Cardiac fibroblast (primary cell): ENCODE results near the gene ZNF227.
"Not testable (repeated sequence)": the region's sequence is repeated elsewhere in the genome, so short reads cannot be mapped to it uniquely, and the experiment has no call there.

ENCODE experiments used
- DNase-seq, 2 donors: peaks; one replicate each; pipeline versions ENCODE4 v3.0.0 to v3.0.0-alpha.2; 2010; ENCODE audit warnings: low read depth in 2 of 2
- H3K4me3 ChIP-seq, 2 donors: replicated peaks in 1 of 2; 1 replicate in 1 of 2; 2 replicates in 1 of 2; pipeline ENCODE4 v1.5.1; 2011; ENCODE audit warnings: low read depth in 2 of 2, low read length in 2 of 2, mild to moderate bottlenecking in 2 of 2, moderate library complexity in 1 of 2
- TF ChIP-seq, protein P1 (sequence below): IDR thresholded peaks from one replicate; pipeline ENCODE4 v1.5.1; 2011; ENCODE audit warnings: low read depth, mild to moderate bottlenecking, low read length, inconsistent platforms

Gene ZNF227

DNA sequence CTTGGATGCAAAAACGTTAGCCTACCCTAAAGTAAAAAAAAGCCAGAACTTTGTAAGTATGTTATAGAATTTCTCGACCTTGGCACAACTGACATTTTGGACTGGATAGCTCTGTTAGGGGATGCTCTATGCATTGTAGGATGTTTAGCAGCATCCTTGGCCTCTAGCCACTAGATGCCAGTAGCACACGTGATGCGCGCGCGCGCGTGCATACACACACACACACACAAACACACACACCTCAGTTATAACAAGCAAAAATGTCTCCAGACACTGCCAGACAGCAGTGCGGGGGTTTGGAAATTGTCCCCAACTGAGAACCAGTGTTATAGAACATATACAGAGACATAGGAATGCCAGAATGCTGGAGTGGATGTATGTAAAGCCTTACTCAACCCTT, 30.2 kb upstream of the ZNF227 start:
- no peak overlapping the region for H3K4me3 ChIP-seq
- DNase-seq: no peak
- TF ChIP-seq, protein P1, sequence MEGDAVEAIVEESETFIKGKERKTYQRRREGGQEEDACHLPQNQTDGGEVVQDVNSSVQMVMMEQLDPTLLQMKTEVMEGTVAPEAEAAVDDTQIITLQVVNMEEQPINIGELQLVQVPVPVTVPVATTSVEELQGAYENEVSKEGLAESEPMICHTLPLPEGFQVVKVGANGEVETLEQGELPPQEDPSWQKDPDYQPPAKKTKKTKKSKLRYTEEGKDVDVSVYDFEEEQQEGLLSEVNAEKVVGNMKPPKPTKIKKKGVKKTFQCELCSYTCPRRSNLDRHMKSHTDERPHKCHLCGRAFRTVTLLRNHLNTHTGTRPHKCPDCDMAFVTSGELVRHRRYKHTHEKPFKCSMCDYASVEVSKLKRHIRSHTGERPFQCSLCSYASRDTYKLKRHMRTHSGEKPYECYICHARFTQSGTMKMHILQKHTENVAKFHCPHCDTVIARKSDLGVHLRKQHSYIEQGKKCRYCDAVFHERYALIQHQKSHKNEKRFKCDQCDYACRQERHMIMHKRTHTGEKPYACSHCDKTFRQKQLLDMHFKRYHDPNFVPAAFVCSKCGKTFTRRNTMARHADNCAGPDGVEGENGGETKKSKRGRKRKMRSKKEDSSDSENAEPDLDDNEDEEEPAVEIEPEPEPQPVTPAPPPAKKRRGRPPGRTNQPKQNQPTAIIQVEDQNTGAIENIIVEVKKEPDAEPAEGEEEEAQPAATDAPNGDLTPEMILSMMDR: no peak

DNA sequence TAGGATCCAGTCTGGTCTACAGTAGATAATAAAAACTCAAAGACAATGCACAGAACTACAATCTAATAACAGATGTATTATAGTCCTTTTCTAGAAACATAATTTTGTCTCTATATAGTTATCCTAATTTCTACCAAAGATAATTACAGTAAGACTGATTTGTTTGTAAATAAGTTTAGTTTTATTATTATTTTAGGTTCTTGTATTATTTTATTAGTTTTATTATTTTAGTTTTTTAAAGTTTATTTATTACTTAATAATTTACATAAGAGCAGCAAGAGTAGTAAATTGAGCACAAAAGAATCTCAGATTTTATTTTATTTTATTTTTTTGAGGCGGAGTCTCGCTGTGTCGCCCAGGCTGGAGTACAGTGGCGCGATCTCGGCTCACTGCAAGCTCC, 22.3 kb upstream of the ZNF227 start:
- TF ChIP-seq, protein P1: no peak
- no peak for DNase-seq
- H3K4me3 ChIP-seq: no peak overlapping the region

GRCh38 chr19:44192127-44192526, 20.2 kb upstream of the ZNF227 start:
- TF ChIP-seq, protein P1: no peak

GRCh38 chr19:44196772-44197171, 15.6 kb upstream of the ZNF227 start:
- DNase-seq: no peak
- H3K4me3 ChIP-seq: no peak overlapping the region
- TF ChIP-seq, protein P1: no peak

More at GRCh38 chr19:44192127-44192526, 20.2 kb upstream of the ZNF227 start:
- H3K4me3 ChIP-seq: no peak overlapping the region
- no peak for DNase-seq

DNA sequence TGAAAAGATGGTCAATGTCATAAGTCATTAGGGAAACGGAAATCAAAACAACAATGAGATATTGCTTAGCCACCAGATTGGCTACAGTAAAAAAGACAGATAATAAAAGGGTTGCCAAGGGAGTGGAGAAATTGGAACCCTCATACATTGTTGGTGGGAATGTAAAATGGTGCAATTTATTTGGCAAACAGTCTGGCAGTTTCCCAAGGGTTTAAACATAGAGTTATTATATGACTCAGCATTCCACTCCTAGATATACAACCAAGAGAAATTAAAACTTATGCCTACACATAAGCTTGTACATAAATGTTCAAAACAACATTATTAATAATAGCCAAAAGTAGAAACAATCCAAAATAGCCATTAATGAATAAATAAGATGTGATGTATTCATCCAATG, 9.9 kb upstream of the ZNF227 start:
- no peak overlapping the region for H3K4me3 ChIP-seq
- TF ChIP-seq, protein P1: no peak
- peak; percentile 79 to 84 for DNase-seq

DNA sequence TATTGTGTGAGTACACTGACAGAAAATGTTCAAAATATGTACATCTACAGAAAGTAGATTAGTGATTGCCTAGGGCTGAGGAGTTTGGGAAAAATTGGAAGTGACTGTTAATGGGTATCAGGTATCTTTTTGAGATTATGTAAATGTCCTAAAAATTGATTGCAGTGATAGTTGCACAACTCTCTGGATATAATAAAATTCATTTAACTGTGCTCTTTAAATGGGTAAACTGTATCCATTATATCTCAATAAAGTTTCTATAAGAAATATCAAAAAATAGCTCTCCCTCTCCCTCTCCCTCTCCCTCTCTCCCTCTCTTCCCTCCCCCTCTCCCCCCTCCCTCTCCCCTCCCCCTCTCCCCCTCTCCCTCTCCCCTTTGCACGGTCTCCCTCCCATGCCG, 9.4 kb upstream of the ZNF227 start:
- H3K4me3 ChIP-seq: no peak overlapping the region
- DNase-seq: no peak
- TF ChIP-seq, protein P1: no peak

DNA sequence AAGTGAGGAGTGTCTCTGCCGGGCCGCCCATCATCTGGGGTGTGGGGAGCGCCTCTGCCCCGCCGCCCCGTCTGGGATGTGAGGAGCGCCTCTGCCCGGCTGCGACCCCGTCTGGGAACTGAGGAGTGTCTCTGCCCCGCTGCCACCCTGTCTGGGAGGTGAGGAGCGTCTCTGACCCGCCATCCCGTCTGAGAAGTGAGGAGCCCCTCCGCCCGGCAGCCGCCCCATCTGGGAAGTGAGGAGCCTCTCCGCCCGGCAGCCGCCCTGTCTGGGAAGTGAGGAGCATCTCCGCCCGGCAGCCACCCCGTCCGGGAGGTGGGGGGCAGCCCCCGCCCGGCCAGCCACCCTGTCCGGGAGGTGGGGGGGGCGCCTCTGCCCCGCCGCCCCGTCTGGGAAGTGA, 8.5 kb upstream of the ZNF227 start:
- H3K4me3 ChIP-seq, DNase-seq: not testable (repeated sequence)
